ENCODE data around the gene CDC42EP4.

CDC42EP4 gene

GRCh38 chr17:73281928-73282327 lies 29.9 kb downstream of the CDC42EP4 start:
- Histone ChIP-seq H3K27ac (ENCODE audit: low read length) (no peak overlapping the region), H3K4me1 (ENCODE audit: insufficient read depth, low read length) (no peaks in the 10 kb centered on the region), H3K4me3 (ENCODE audit: low read depth in 1 of 2, low read length in 2 of 2) (no peak overlapping the region), H3K4me2 (ENCODE audit: insufficient read depth, low read length) (no peak overlapping the region), H4K20me1 (ENCODE audit: insufficient read depth, low read length) (peaks cover 3% of the 10 kb centered on the region; the same call in 1 of the 2 replicates), H3K9ac (ENCODE audit: low read depth, low read length) (no peak overlapping the region), H3K36me3 (ENCODE audit: insufficient read depth, low read length) (no peaks in the 10 kb centered on the region), H2AFZ (ENCODE audit: low read depth, low read length) (no peak overlapping the region), H3K79me2 (ENCODE audit: insufficient read depth, low read length) (no peaks in the 10 kb centered on the region), H3K9me3 (ENCODE audit: insufficient read depth, low read length, severe bottlenecking) (no peaks in the 10 kb centered on the region), H3K27me3 (ENCODE audit: insufficient read depth, low read length, poor library complexity) (no peaks in the 10 kb centered on the region)
- DNase-seq (no peak), ATAC-seq (ENCODE audit: insufficient read depth, low read depth) (no peak)
- TF ChIP-seq EZH2 (IDR thresholded peaks at IDR 0.05; ENCODE audit: borderline replicate concordance, low read depth, low read length, severe bottlenecking) (no peak), CTCF (IDR thresholded peaks at IDR 0.05; ENCODE audit: borderline replicate concordance, extremely low read depth, low read length, poor library complexity, severe bottlenecking) (no peak)

- TF ChIP-seq EZH2 (IDR thresholded peaks at IDR 0.05; ENCODE audit: borderline replicate concordance, low read depth, low read length, severe bottlenecking) (no peak), CTCF (IDR thresholded peaks at IDR 0.05; ENCODE audit: borderline replicate concordance, extremely low read depth, low read length, poor library complexity, severe bottlenecking) (no peak)
- H3K36me3 ChIP-seq (ENCODE audit: insufficient read depth, low read length): no peaks in the 10 kb centered on the region
- no peaks in the 10 kb centered on the region for H3K79me2 ChIP-seq (ENCODE audit: insufficient read depth, low read length)
- DNase-seq (no peak), ATAC-seq (ENCODE audit: insufficient read depth, low read depth) (no peak)
- no peak overlapping the region for H3K9ac ChIP-seq (ENCODE audit: low read depth, low read length)
- H3K9me3 ChIP-seq (ENCODE audit: insufficient read depth, low read length, severe bottlenecking): no peaks in the 10 kb centered on the region
- no peaks in the 10 kb centered on the region for H3K27me3 ChIP-seq (ENCODE audit: insufficient read depth, low read length, poor library complexity)
- no peaks in the 10 kb centered on the region for H3K4me1 ChIP-seq (ENCODE audit: insufficient read depth, low read length)
- H3K4me2 ChIP-seq (ENCODE audit: insufficient read depth, low read length): no peak overlapping the region
- no peak overlapping the region for H2AFZ ChIP-seq (ENCODE audit: low read depth, low read length)
- H3K4me3 ChIP-seq (ENCODE audit: low read depth in 1 of 2, low read length in 2 of 2): no peak overlapping the region
- H4K20me1 ChIP-seq (ENCODE audit: insufficient read depth, low read length): no peaks in the 10 kb centered on the region; the same call in 1 of the 2 replicates
- no peak overlapping the region for H3K27ac ChIP-seq (ENCODE audit: low read length)
These were observed 31.6 kb downstream of the CDC42EP4 start for GRCh38 chr17:73280191-73280590.

GRCh38 chr17:73279704-73280103 lies 32.1 kb downstream of the CDC42EP4 start:
- no peak for DNase-seq
- no peak for TF ChIP-seq CTCF (IDR thresholded peaks at IDR 0.05; ENCODE audit: borderline replicate concordance, extremely low read depth, low read length, poor library complexity, severe bottlenecking)
- no peak for TF ChIP-seq EZH2 (IDR thresholded peaks at IDR 0.05; ENCODE audit: borderline replicate concordance, low read depth, low read length, severe bottlenecking)
- ATAC-seq (ENCODE audit: insufficient read depth, low read depth): no peak
- no peak overlapping the region for H3K27ac ChIP-seq (ENCODE audit: low read length)
- H3K9ac ChIP-seq (ENCODE audit: low read depth, low read length): no peak overlapping the region
- no peak overlapping the region for H3K4me2 ChIP-seq (ENCODE audit: insufficient read depth, low read length)
- no peaks in the 10 kb centered on the region for H3K79me2 ChIP-seq (ENCODE audit: insufficient read depth, low read length)
- H3K9me3 ChIP-seq (ENCODE audit: insufficient read depth, low read length, severe bottlenecking): no peaks in the 10 kb centered on the region
- no peaks in the 10 kb centered on the region for H3K4me1 ChIP-seq (ENCODE audit: insufficient read depth, low read length)
- no peaks in the 10 kb centered on the region for H3K36me3 ChIP-seq (ENCODE audit: insufficient read depth, low read length)
- no peaks in the 10 kb centered on the region for H4K20me1 ChIP-seq (ENCODE audit: insufficient read depth, low read length)
- no peaks in the 10 kb centered on the region for H3K27me3 ChIP-seq (ENCODE audit: insufficient read depth, low read length, poor library complexity)
- H2AFZ ChIP-seq (ENCODE audit: low read depth, low read length): no peak overlapping the region
- no peak overlapping the region for H3K4me3 ChIP-seq (ENCODE audit: low read depth in 1 of 2, low read length in 2 of 2)

Data from DND-41 (cell line).